ENCODE results near the gene SQSTM1.

SQSTM1 gene

GRCh38 chr5:179802950-179803562 lies 17.6 kb upstream of the SQSTM1 start:
- TF ChIP-seq CTCF (conservative IDR thresholded peaks at IDR 0.05; ENCODE audit: low read depth, low read length): peak; percentile 1
- no peak for DNase-seq (ENCODE audit: low read depth)
- H3K4me3 ChIP-seq (ENCODE audit: low read length): no peak overlapping the region

DNA sequence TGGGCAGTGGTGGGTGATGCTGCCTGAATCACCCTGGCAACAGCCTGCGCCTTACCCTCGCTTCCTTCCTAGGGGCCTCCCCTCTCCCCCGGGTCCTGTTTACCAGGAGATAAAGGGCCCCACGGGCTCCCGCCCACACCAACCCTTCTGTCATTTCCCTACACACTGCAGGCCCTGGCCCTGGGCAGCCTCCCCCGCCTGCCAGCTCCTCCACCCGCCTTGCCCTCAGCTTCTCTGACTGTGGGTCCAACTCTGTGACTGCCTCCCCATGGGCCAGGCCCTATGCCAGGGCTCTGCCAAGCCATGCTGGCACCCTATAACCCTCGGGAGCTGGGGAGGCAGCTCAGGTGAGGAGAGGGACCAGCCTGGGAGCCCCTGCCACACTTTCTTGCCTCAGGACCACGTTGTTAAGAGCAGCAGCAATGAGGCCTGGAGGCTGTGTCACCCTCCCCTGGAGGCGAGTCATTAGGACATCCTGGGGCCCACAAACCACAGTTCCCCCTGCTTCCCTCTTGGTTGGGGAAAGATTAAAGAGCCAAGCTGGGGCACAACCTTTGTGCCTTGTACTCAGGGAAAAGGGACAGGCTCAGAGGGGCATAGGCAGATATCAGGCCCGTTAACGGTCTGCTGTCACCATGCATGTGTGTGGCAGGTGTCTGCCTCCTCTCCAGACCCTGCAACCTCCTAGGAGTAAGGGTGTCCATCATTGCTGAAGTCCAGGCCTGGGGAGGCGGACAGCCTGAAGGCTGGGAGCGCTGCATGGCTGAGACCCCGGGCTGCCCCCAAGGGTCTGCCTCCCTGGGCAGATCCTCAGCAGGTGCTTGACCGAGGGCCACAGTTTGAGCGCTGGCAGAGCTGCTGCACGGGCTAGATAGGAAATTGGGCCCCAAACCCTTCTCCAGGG lies 16.8 kb upstream of the SQSTM1 start:
- no peak for TF ChIP-seq CTCF (conservative IDR thresholded peaks at IDR 0.05; ENCODE audit: low read depth, low read length)
- no peak for DNase-seq (ENCODE audit: low read depth)

DNA sequence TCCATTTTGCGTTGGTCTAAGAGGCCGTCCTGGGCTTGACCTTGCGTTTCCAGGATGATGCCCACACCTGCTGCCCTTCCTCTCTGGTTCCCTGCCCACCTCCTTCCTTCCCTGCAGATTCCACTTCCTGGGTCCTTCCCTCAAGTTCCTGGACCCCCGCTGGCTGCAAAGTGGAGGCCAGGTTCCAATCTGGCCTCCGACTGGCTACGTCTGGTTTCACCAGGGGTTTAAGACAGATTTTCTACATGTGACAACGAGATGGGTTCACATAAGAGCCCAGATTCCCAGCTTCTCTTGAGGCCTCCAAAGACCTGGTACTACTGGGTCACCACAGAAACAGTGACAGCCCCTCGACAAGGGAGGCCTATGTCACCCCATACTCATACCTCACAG lies 16.2 kb upstream of the SQSTM1 start:
- peak overlapping the region; percentile 65 for H3K4me3 ChIP-seq (ENCODE audit: low read length)
- TF ChIP-seq CTCF (conservative IDR thresholded peaks at IDR 0.05; ENCODE audit: low read depth, low read length): no peak
- no peak for DNase-seq (ENCODE audit: low read depth)

More for the DNA sequence above, 16.8 kb upstream of the SQSTM1 start:
- H3K4me3 ChIP-seq (ENCODE audit: low read length): peak overlapping the region; percentile 8

GRCh38 chr5:179805070-179805528 lies 15.6 kb upstream of the SQSTM1 start:
- DNase-seq (ENCODE audit: low read depth): no peak
- TF ChIP-seq CTCF (conservative IDR thresholded peaks at IDR 0.05; ENCODE audit: low read depth, low read length): no peak
- H3K4me3 ChIP-seq (ENCODE audit: low read length): peak overlapping the region; percentile 65

DNA sequence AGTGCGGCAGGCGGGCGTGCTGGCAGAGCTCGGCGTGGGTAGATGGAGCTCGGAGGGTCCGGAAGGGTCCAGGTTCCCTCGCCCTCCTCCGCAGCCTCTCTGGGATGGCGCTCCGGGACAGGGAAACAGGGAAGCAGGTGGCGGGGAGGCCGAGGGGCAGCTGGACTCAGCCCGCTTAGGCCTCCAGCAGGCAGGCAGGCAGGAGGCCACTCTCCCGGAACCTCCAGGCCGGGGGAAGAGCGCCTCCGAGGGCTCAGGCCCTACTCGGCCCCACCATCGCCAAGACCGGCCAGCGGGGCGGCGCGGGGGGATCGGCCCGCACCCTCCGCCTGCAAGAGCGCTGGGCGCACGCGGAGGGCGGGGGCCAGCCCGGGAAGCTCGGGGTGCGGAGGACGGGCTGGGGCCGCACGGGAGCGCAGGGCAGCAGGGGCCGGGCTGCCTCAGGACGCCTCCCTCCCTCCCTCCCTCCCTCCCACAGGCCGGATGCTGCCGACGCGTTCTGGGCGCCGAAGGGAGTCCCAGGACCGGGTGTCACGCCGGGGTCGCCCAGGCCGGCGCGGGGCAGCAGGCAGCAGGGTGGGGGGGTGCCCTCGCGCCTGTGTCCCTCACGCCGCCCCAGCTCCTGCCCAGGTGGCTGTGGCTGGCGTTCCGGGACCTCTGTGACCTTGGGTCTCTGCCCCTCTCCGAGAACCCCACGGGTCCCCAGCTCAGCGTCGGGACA lies 15.0 kb upstream of the SQSTM1 start:
- peak overlapping the region; percentile 65 for H3K4me3 ChIP-seq (ENCODE audit: low read length)
- no peak for DNase-seq (ENCODE audit: low read depth)
- TF ChIP-seq CTCF (conservative IDR thresholded peaks at IDR 0.05; ENCODE audit: low read depth, low read length): no peak

GRCh38 chr5:179806250-179807048 lies 14.3 kb upstream of the SQSTM1 start, which contains the start of gene MGAT4B:
MGAT4B (minus strand) TSS chr5:179806866; CDS start chr5:179806583, 283 bp downstream.
- TF ChIP-seq CTCF (conservative IDR thresholded peaks at IDR 0.05; ENCODE audit: low read depth, low read length): no peak
- no peak for DNase-seq (ENCODE audit: low read depth)
- peak within 1 kb of the TSS; percentile 65 for H3K4me3 ChIP-seq (ENCODE audit: low read length)

Measured in retinal pigment epithelial cell (primary cell).